ENCODE measurements around the gene ASTN2.
"Not testable (repeated sequence)": the region's sequence is repeated elsewhere in the genome, so short reads cannot be mapped to it uniquely, and the experiment has no call there.

ASTN2 gene

DNA sequence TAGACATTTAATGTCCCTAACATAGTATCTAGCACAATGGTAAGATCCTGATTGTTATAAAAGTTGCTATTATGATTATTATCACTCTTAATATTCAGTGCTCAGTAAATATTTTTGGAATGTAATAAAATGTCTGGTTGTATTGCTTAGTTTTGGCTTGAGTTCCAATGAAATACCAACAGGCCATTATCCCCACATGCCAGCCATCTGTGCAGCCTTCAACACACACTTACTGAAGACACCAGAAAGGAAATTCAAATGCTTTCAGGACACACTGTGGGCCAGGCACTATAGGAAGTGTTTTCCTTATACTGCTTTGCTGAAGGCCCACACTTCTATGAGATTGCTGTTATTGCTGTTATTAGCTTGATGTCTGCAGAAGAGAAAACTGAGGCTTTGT, 570.2 kb downstream of the ASTN2 start:
- DNase-seq: no peak

DNA sequence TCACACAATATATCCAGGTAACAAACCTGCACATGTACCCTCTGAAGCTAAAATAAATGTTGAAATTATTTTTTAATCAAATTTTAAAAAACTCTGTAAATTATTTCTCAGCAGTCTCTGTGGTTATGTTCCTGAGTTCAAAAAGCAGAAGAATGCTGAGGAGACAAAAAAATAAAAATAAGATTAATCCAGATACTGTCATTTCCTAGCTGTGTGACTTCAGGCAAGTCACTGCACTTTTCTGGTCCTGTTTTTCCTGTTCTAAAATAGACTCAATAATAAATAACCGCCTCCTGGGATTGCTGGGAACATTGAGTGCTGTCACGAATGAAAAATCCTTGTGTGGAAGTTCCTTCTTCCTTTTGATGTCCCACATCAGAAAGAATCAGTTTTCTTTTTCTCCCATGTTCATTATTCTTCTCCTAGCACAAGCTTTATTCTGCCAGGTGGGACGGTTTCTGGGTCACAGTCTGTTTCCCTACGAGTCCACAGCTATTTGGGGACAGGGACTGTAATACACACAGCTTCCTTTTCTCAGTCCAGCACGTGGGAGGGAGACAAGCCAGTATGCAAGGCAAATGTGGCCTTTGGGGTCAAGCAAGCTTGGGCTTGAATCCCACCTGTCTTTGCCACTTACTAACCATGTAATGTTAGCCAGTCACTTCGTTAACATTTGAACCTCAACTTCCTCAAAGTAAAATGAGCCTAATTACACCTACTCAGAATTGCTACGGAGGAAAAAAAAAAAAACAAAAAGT, 570.8 kb downstream of the ASTN2 start:
- DNase-seq: no peak

- DNase-seq: no peak
These were observed 572.2 kb downstream of the ASTN2 start for GRCh38 chr9:116842658-116843057.

GRCh38 chr9:116838468-116838867, 576.4 kb downstream of the ASTN2 start:
- not testable (repeated sequence) for DNase-seq

- no peak for DNase-seq
These were observed 577.6 kb downstream of the ASTN2 start for GRCh38 chr9:116837018-116837989.

GRCh38 chr9:116830321-116830720, 584.5 kb downstream of the ASTN2 start:
- not testable (repeated sequence) for DNase-seq

- DNase-seq: no peak
These were observed 593.1 kb downstream of the ASTN2 start for GRCh38 chr9:116821633-116822229.

- no peak for DNase-seq
These were observed 595.7 kb downstream of the ASTN2 start for GRCh38 chr9:116819116-116819515.

- DNase-seq: no peak
These were observed 597.1 kb downstream of the ASTN2 start for GRCh38 chr9:116817762-116818161.

- no peak for DNase-seq
These were observed 598.4 kb downstream of the ASTN2 start for GRCh38 chr9:116816484-116816883.

GRCh38 chr9:116815835-116816234, 599.0 kb downstream of the ASTN2 start:
- no peak for DNase-seq

GRCh38 chr9:116813031-116813300, 601.9 kb downstream of the ASTN2 start:
- DNase-seq: no peak

- DNase-seq: no peak
These were observed 602.4 kb downstream of the ASTN2 start for GRCh38 chr9:116812231-116813030.

DNA sequence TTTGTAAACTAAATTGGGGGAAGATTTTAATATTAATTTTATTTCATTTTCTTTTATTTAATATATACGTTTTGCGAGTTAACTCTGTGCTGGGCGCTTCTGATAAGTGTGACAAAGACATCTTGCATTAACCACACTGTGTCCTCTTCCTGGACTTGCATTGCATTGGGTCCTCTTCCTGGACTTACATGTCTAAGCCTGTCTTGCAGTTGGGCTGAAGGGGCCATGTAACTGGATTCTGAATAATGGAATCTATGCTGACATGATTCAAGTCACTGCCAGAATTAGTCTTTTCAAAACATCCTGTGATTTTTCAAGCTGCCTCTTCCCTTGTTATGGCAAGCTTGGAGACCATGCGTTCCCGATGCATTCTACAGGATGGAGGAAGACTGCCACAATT, 605.2 kb downstream of the ASTN2 start:
- DNase-seq: no peak

DNA sequence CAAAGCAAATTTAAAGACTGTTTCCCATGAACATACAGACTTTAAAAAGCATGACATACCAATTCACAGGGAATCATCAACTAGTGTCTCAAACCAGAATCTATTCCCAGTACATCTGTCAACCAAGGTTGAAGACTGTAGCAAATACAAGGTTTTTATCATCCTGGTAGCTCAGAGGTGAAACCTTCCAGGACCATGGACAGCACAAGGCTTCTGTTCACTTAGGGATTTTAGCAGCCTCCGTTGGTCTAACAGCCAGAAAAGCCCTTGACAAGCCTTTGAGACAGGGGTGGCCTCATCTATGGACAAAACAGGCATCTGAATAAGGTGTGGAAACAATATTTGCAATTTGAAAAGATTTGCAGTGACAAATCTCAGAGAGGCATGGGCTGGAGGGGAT, 608.8 kb downstream of the ASTN2 start:
- no peak for DNase-seq

- DNase-seq: no peak
These were observed 614.0 kb downstream of the ASTN2 start for GRCh38 chr9:116800885-116801284.

- DNase-seq: no peak
These were observed 614.8 kb downstream of the ASTN2 start for GRCh38 chr9:116800074-116800473.

GRCh38 chr9:116798521-116798920, 616.3 kb downstream of the ASTN2 start:
- DNase-seq: no peak

DNA sequence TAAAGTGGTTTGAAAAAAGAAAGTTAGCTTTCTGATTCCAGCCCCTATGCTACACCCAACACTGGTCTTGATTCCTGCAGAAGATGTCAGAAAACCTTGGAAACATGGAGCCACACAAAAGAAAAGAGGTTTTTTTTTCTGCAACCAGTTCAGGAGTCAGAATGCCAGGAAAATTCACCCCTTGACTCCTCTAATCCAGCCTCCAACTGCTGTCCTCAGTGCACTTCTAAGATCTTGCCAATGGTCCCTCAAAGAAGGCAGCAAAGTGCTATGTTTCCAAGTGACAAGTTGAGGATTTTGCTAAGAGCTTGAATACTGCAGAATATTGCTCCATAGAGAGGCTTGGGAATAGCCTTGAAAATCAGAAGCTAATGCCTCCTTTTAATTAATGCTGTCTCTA, 617.6 kb downstream of the ASTN2 start:
- DNase-seq: no peak

DNA sequence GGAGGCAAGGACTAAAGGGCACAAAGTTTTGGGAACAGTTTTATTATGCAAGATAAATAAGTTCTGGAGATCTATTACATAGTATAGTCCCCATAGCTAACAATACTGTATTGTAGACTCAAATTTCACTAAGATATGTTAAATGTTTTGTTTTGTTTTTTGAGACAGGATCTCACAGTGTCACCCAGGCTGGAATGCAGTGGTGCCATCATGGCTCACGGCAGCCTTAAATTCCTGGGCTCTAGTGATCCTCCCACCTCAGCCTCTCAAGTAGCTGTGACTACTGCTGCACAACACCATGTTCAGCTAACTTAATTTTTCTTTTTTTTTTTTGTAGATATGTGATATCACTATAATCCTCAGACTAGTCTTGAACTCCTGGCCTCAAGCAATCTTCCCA, 618.2 kb downstream of the ASTN2 start:
- no peak for DNase-seq

DNA sequence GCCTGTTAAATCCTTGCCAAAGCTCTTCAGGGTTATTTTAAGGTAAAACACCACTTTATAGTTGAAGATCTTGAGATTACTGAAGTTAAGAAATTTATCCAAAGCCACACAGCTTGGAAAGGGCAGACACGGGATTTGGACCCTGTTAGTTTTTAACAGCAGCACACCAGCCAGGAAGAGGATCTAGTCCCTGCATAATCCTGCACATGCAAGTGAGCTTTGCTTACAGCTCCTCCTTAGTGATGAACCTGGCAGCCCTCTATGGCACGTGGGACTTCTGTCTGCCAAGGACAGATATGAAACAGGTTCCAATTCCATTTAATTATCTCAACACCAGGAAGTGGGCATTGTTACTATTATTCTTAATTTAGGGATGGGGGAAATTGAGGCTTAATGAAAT, 619.0 kb downstream of the ASTN2 start:
- DNase-seq: no peak

- no peak for DNase-seq
These were observed 622.6 kb downstream of the ASTN2 start for GRCh38 chr9:116792271-116792670.

- DNase-seq: no peak
These were observed 623.5 kb downstream of the ASTN2 start for GRCh38 chr9:116791326-116791725.

All from effector CD4-positive, alpha-beta T cell (primary cell).